ENCODE data around the gene TULP1. TPM values are rescaled to one million over a fixed set of nuclear protein-coding genes. Genes with fewer than 3 reads are reported as not detected.

The TULP1 gene
- total RNA-seq, 1 experiment from 2014 or later: not detected

DNA sequence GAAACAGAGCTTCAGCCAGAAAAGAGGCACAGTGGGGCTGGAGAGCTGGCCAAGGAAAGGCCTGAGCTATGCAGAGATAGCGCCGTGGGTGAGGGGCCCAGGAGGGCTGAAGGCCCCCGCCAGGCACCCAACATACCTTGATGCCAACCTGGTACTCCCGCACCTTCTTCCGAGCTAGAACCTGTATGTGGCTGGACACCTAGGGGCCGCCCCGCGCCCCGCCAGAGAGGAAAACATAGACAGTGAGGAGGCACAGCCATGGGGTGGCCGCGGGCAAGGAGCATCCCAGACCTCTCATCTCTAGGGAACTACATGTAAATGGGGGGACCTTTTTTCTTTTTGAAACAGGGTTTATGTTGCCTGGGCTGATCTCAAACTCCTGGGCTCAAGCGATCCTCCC, 32.5 kb downstream of the TULP1 start:
- DNase-seq: no peak
- Histone ChIP-seq H3K4me3 (no peak overlapping the region), H3K27me3 (no peaks in the 10 kb centered on the region), H3K36me3 (peaks cover 3% of the 10 kb centered on the region; the same call in 1 of the 2 replicates), H3K9me3 (no peaks in the 10 kb centered on the region)

DNA sequence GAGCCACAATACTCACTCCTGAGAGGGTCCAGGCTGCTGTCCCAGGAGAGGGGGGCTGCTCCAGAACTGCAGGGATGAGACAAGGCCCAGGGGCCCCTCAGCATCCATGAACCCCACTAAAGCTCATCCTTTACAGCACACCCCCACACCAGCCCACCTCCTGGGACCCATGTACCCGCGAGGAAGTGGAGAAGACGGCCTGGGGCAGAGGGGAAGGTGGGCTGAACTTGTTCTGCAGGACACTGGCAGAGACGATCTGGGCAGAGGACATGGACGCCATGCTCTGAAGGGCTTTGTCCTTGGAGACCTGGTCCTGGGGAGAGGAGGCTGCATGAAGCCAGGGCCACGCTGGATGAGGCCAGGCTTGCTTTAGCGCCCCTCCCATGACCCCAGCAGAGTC, 34.4 kb downstream of the TULP1 start:
- Histone ChIP-seq H3K4me3 (no peak overlapping the region), H3K9me3 (no peaks in the 10 kb centered on the region), H3K27me3 (no peaks in the 10 kb centered on the region), H3K36me3 (peaks cover 3% of the 10 kb centered on the region; the same call in 1 of the 2 replicates)
- no peak for DNase-seq

DNA sequence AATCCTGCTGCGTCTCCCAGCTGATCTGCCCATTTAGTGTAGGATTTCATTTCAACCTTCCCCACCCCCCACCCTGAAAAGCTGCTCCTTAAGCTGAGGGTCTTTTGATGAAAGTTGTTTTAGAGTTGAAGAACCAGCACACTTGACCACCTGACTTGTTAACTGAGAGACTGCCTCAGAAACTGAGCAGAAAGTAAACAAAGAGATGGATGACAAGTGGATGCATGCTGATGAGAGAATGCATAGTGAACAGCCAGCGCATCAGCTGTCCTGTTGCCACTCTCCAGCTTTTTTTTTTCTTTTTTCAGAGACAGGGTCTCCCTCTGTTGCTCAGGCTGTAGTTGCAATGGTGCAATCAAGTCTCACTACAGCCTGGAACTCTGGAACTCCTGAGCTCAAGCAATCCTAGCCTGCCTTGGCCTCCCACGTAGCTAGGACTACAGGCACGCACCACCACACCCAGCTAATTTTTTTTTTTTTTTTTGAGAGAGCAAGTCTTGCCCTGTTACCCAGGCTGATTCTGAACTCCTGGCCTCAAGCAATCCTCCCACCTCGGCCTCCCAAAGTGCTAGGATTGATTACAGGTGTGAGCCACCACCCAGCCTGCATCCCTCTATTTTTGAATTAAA, 35.0 kb downstream of the TULP1 start:
- DNase-seq: no peak
- peaks cover 3% of the 10 kb centered on the region; the same call in 1 of the 2 replicates for H3K36me3 ChIP-seq
- no peaks in the 10 kb centered on the region for H3K27me3 ChIP-seq
- H3K4me3 ChIP-seq: no peak overlapping the region
- H3K9me3 ChIP-seq: no peaks in the 10 kb centered on the region

DNA sequence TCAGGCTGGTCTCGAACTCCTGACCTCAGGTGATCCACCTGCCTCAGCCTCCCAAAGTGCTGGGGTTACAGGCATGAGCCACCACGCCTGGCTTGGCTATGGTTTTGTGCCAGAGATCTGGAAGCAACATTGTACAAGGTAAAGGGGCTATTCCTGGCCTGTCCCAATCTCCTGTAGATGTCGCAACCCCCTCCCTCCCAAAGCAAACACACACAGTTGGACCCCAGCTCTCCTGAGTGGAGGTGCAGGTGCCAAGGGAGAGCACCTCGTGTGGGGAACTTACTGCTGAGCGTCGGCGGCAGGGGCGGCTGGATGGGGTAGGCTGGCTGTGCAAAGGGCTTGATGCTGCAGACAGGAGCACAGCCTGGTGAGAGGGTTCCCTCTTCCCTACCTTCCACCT, 35.7 kb downstream of the TULP1 start:
- Histone ChIP-seq H3K27me3 (no peaks in the 10 kb centered on the region), H3K9me3 (no peaks in the 10 kb centered on the region), H3K36me3 (peaks cover 8% of the 10 kb centered on the region), H3K4me3 (no peak overlapping the region)
- DNase-seq: no peak

DNA sequence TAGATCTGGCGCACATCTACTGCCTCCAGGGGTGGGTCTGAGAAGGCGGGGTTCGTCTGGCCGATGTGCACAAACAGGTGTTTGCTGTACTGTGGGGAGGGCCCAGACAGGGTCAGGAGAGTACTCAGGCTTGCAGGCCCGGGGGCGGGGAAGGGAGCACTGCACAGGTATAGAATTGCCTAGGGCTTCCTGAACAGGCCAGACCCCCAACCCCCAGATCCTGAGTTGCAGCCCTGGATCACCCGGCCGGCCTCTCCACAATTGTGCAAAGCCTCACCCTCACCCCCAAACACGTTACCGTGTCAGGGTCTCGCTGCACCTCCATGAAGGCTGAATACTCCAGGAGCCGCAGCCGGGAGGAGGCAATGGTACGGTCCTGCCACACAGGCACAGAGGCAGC, 36.7 kb downstream of the TULP1 start:
- Histone ChIP-seq H3K9me3 (no peaks in the 10 kb centered on the region), H3K27me3 (no peaks in the 10 kb centered on the region), H3K4me3 (no peak overlapping the region), H3K36me3 (peaks cover 19% of the 10 kb centered on the region)
- DNase-seq: no peak

DNA sequence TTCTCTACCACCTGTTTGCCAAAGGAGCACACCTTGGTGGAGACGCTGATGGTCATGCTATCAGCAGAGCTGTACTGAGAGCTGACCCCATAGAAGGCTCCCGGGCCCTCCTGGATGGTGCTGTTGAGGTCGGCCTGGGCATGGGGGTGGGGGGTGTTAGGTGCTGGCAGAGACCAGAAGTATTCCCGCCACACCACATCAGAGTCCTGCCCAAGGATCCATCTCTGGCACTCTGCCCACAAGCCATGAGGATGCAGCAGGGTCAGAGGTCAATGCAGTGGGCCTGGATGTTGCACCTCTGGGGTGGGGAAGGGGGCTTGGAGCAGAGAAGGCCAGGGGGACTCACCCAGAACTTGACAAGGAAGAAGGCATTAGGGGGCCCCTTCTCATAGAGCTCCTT, 37.1 kb downstream of the TULP1 start:
- Histone ChIP-seq H3K4me3 (no peak overlapping the region), H3K36me3 (peaks cover 23% of the 10 kb centered on the region), H3K9me3 (no peaks in the 10 kb centered on the region), H3K27me3 (no peaks in the 10 kb centered on the region)
- no peak for DNase-seq

DNA sequence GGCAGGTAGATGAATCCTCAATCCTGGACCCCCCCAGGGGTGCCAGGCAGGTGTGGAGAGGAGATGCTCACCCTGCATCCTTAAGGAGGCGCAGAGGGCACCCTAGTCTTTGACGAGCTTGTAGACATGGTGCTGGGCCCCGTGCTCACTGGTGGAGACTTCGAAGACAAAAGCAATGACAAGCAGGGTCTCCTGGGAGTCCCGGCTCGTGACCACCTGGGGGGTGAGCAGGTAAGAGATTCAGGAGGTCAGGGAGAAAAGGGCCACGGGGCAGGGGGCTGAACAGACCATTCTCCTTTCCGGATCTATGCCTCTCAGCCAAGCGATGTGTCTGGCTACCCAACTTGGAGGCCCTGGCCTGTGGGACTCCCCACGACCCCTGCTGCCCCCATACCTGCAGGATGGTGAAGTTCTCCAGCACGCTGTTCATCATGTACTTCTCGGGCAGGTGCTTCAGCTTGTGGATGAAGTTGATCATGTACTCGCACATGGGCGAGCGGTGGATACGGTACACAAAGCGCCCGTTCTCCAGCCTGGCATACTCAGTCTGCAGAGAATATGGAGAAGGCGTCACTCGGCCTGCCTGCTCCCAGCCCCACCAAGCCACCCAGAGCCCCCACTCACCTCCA, 37.6 kb downstream of the TULP1 start:
- DNase-seq: no peak
- H3K27me3 ChIP-seq: no peaks in the 10 kb centered on the region
- H3K4me3 ChIP-seq: no peak overlapping the region
- peaks cover 28% of the 10 kb centered on the region for H3K36me3 ChIP-seq
- no peaks in the 10 kb centered on the region for H3K9me3 ChIP-seq

DNA sequence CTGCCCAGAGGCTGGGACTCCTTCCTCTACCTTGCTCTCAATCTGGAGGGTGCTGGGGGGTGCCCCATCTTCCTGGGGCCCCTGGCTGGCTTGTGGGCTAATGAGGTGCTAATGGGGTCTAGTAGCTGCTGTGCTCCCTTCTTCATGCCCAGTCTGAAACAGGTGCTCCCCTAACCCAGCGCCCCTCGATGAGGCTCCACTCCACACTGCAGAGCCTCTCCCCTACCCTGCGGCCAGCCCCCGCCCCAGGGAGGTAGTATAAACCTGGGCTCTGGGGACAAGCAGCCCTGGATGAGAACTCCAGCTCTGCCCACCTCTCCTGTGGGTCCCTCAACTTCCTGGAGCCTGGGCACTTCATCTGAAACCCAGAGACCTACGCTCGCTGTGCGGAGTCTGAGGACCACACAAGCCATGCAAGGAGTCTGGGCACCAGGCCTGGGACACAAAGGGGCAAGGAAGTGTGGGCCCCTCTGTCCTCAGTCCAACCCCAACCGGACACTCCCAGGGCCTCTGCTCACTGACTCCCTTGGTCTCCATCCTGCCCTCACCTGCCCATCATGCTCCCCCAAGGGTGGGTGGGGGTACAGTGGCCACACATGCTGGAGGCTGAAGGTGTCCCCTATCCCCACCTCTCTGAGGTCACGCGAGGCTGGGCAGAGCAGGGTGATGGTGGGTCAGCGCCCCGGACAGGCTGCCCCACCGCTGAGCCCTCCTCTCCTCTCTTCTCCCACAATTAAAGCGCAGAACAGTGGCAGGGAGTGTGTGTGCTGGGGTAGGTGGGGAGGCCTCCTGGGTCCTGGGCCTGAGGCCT, 38.4 kb downstream of the TULP1 start:
- Histone ChIP-seq H3K4me3 (no peak overlapping the region), H3K9me3 (no peaks in the 10 kb centered on the region), H3K27me3 (no peaks in the 10 kb centered on the region), H3K36me3 (peaks cover 35% of the 10 kb centered on the region)
- no peak for DNase-seq

DNA sequence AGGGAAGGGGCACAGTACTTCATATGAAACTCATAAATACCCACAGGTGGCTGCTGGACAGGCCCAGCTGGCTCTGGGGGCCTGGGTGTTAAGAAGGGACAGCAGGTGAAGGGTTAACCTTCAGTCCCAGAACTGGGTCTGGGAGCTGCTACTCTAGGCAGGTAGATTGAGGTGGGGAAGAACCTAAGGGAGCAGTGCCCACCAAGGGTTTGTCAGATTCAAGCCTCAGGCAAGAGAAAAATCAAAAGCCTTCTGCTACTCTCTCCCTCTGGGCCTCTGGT, 38.9 kb downstream of the TULP1 start:
- Histone ChIP-seq H3K4me3 (no peak overlapping the region), H3K27me3 (no peaks in the 10 kb centered on the region), H3K36me3 (peaks cover 41% of the 10 kb centered on the region), H3K9me3 (no peaks in the 10 kb centered on the region)
- no peak for DNase-seq

DNA sequence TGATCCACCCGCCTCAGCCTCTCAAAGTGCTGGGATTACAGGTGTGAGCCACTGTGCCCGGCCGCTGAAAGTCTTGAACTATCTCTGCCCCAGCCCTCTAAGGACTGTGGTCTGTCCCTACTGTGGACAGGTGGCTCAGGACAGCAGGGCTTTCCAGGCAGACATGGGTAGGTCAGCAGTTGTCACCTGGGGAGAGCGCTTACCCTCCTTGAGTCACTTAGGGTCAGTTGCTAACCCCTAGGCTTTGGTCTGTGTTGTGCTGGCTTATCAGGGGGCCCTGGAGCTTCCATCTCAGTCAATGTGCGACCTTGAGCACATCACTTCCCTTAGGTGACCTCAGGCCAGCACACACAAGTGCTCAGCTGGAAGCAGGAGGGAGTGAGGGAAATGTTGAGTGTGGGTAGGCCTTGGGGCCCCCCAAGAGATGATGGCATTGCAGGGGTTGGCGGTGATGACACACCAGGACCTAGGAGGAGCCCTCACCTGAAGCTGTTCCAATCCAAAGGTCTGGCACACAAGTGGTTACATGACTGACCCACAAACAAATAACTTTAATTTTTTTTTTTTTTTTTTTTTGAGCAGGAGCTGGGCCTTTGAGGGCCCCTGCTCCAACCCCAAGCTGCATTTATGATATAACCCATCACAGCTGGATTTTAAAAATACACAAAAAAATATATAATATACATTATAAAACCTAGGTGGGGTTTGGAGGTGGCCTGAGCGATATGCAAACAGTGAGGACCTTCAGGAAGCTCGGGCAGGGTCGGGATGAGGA, 39.4 kb downstream of the TULP1 start:
- DNase-seq: no peak
- Histone ChIP-seq H3K36me3 (peaks cover 46% of the 10 kb centered on the region), H3K27me3 (no peaks in the 10 kb centered on the region), H3K4me3 (no peak overlapping the region), H3K9me3 (0 out of 2 replicates have a peak, but pooled peaks cover 2% of the 10 kb centered on the region)

DNA sequence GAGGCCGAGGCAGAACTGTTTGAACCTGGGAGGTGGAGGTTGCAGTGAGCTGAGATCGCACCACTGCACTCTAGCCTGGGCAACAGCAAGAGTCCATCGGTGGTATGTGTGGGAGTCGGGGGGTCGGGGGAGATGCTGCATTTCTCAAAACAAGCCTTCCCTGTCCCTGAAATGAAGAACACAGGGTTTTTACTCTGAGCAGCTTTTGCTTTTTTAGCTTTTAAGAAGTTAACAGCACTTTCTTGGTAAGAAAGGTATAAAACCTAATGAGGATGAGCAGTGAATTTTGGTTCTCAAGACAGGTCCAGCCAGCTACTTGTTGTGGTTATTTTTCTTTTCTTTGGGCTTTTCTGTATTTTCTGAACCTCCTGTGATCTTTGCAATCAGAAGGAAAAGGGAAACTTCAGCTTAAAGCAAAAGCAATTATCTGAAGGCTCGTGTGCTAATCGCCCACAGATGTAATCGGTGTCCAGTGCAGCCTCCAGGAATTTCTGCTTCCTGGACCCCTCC, 40.8 kb downstream of the TULP1 start:
- H3K9me3 ChIP-seq: 0 out of 2 replicates have a peak, but pooled peaks cover 2% of the 10 kb centered on the region
- peaks cover 53% of the 10 kb centered on the region for H3K36me3 ChIP-seq
- H3K4me3 ChIP-seq: peak overlapping the region; percentile 97; the same call in 1 of the 2 replicates
- H3K27me3 ChIP-seq: no peaks in the 10 kb centered on the region
- no peak for DNase-seq

DNA sequence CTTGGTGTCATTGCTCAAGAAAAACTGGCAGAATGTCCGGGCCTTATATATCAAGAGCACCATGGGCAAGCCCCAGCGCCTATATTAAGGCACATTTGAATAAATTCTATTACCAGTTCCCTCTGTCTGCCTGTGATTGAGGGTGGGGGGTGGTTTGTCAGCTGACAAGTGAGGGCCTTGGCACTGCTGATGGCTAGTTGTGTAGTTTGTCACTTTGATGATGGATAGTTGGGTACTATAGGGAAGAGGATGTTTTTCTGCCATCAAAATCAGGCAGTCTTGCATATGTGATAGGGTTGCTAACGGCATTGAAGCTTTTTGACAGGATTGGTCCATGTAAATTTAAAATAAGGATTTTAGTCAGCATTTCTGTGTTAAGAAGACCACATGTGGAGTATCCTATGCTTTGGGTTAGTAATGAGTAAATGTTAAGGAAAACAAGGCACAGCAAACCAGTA, 42.0 kb downstream of the TULP1 start:
- no peaks in the 10 kb centered on the region for H3K27me3 ChIP-seq
- DNase-seq: no peak
- H3K9me3 ChIP-seq: 0 out of 2 replicates have a peak, but pooled peaks cover 2% of the 10 kb centered on the region
- peak overlapping the region; percentile 97 for H3K4me3 ChIP-seq
- H3K36me3 ChIP-seq: peaks cover 53% of the 10 kb centered on the region

DNA sequence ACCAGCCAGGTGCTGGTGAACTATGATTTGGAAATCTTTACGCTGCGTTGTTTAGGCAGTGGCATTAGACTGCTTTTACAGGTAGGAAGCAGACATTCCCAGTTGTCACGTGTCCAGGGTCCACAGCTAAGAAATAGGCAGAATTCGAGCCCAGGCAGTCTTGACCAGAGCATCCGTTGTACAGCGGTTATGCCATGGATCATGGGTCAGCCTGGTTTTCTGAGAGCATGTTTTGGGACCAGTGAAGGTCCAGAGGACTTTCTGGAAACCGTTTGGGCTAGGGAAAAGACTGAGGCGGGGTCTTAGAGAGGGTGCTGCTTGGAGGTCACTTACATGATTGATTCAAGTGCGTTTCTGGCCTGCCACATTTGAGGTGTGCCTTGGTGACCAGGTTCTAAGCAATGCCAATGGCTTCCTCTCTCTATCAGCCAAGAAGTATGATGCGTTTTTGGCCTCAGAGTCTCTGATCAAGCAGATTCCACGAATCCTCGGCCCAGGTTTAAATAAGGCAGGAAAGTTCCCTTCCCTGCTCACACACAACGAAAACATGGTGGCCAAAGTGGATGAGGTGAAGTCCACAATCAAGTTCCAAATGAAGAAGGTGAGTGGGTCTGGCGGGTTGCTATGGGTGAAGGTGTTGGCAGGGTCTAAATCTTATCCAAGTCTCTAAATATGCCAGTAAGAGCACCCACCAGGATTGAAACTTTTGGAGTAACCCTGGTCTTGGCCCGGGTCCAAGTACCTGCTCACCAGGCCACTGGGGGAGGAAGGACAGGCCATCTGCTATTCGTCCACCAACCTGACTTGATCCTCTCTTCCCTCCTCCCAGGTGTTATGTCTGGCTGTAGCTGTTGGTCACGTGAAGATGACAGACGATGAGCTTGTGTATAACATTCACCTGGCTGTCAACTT, 42.7 kb downstream of the TULP1 start:
- no peak for DNase-seq
- Histone ChIP-seq H3K36me3 (peaks cover 53% of the 10 kb centered on the region), H3K27me3 (no peaks in the 10 kb centered on the region), H3K4me3 (peak overlapping the region; percentile 97), H3K9me3 (0 out of 2 replicates have a peak, but pooled peaks cover 2% of the 10 kb centered on the region)

DNA sequence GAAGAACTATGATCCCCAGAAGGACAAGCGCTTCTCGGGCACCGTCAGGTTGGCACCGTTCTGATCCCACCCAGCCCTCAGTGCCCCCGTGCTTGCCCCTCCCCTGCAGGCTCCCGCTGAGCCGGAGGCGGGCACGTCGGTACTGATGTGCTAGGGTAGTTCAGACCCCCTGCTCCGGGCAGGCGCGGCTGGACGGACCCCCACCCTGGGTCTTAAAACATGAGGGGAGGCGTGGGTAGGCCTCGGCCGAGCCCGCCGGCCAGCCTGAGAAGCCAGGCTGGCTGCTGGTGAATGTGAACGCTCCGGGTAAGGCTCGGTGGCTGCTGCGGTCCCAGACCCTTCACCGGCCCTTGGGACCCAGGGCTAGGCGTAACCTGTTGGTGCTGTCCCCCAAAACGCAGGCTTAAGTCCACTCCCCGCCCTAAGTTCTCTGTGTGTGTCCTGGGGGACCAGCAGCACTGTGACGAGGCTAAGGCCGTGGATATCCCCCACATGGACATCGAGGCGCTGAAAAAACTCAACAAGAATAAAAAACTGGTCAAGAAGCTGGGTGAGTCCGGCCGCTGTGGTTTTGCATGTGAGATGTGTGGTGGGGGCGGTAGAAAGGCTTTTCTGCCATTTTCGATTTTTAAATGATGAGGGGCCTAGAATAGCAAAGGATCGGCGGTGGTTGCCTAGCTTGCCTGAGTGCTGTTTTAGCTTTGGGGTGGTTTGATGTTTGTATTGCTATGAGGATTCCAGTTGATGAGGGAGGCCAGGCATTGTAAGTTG, 43.5 kb downstream of the TULP1 start:
- Histone ChIP-seq H3K9me3 (0 out of 2 replicates have a peak, but pooled peaks cover 2% of the 10 kb centered on the region), H3K36me3 (peaks cover 53% of the 10 kb centered on the region), H3K4me3 (peak overlapping the region; percentile 97), H3K27me3 (no peaks in the 10 kb centered on the region)
- peak; percentile 54 for DNase-seq
